ENCODE results near the gene VIPR1.

Gene VIPR1

GRCh38 chr3:42472555-42472954 is 29.9 kb upstream of the VIPR1 start:
- H3K27ac ChIP-seq, result no peak overlapping the region
- in situ Hi-C loops (cut with HindIII; ENCODE audit: low pct_ligation_motif_present, low sequenced_read_pairs), result no loop called here

DNA sequence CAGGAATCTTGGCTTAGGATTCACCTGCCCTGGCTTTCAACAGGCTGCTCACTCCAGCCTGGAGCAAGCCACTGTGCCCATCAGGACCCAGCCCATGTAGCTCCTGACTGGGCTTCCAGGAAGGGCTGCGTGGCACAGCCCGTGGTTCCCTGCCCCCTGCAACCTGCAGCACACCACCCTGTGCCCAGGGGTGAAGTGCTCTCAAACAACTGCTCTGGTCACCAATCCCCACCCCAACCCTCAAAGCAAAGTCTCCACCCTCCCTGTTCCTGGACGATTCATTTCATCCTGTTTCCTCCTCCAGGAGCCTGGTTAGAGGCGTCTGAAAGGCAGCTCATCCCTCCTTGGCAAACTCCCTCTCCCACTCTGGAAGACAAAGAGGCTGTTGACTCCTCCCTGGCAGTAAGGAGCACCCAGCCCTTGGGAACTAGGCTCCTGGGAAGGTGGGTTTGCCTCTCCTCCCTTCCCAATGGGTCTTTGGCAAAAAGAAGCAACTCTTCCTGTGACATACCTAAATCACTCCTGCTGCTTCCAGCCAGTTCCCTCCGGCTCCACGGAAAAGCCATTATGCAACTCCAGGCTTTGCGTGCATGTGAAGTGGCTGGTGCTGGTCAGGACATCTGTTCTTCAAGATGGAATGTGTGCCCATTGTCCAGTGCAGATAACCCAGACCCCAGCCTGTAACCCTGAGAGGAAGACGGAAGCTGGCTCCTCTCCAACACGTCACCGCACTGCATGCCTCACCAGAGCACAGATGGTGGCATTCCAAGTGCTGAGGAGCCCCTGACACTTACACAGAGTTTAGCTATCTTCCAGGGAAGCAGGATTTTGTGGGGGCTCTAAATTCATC is 29.1 kb upstream of the VIPR1 start:
- H3K36me3 ChIP-seq (replicated peaks), result no peaks in the 10 kb centered on the region

More at GRCh38 chr3:42472555-42472954, 29.9 kb upstream of the VIPR1 start:
- Histone ChIP-seq H3K36me3 (replicated peaks) (no peaks in the 10 kb centered on the region), H3K4me3 (ENCODE audit: low read depth, low read length) (no peak overlapping the region), H3K27me3 (replicated peaks) (no peaks in the 10 kb centered on the region)
- no peak for DNase-seq
- TF ChIP-seq CTCF (IDR thresholded peaks at IDR 0.05; ENCODE audit: low read depth, low read length, missing control alignments), result no peak

DNA sequence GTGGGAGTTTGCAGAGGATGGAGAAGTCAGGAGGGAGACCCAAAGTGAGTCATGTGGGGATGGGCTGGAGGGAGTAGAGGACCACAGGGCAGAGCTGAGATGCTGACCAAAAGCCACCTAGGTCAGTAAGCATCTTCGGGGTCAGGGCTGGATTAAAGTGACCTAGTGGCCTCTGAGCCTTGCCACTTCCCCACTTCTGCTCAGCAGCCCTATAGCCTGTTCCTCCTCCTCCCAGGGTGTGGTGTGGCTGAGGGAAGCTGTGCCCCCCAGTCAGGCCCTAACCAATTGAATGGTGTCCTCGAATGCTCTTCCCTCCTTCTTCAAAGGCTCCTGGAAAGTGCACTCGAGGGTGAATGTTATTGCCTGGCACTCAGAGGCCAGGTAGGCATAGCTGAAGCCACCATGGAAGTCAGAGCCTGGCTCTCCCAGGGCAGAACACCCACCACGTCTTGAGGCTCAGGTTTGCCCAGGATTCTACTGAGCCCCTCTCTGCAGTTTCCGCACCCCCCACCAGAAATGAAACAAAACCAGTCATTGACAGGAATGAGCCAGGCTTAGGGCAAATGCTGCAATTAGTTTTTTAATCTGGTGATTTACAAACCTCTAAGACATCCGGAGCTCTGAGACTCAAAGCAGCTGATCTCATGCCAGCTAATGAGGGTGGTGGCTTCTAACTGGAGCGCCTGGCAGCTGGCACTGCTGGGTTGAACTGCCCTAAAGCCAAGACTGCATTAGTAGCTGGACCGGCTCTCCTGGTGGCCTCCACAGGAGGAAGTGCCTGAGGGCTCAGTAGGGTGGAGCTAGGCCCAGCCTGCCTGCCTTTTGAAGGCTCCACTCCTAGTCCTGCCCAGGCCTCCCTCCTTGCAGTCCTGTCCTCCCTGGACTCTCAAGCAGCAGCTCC is 26.0 kb upstream of the VIPR1 start:
- H3K27me3 ChIP-seq (replicated peaks), result no peaks in the 10 kb centered on the region
- no peaks in the 10 kb centered on the region for H3K36me3 ChIP-seq (replicated peaks)
- in situ Hi-C loops (cut with HindIII; ENCODE audit: low pct_ligation_motif_present, low sequenced_read_pairs), result no loop called here
- no peak overlapping the region for H3K27ac ChIP-seq
- H3K4me3 ChIP-seq (ENCODE audit: low read depth, low read length), result no peak overlapping the region
- no peak for DNase-seq
- no peak for TF ChIP-seq CTCF (IDR thresholded peaks at IDR 0.05; ENCODE audit: low read depth, low read length, missing control alignments)

More for the DNA sequence above, 29.1 kb upstream of the VIPR1 start:
- DNase-seq, result peak; percentile 73
- Histone ChIP-seq H3K27me3 (replicated peaks) (no peaks in the 10 kb centered on the region), H3K4me3 (ENCODE audit: low read depth, low read length) (no peak overlapping the region), H3K27ac (peak overlapping the region; percentile 7)
- no peak for TF ChIP-seq CTCF (IDR thresholded peaks at IDR 0.05; ENCODE audit: low read depth, low read length, missing control alignments)
- in situ Hi-C loops (cut with HindIII; ENCODE audit: low pct_ligation_motif_present, low sequenced_read_pairs), result no loop called here

GRCh38 chr3:42477696-42478095 is 24.7 kb upstream of the VIPR1 start:
- in situ Hi-C loops (cut with HindIII; ENCODE audit: low pct_ligation_motif_present, low sequenced_read_pairs), result no loop called here
- H3K27ac ChIP-seq, result no peak overlapping the region
- H3K27me3 ChIP-seq (replicated peaks), result no peaks in the 10 kb centered on the region
- no peak for TF ChIP-seq CTCF (IDR thresholded peaks at IDR 0.05; ENCODE audit: low read depth, low read length, missing control alignments)
- no peaks in the 10 kb centered on the region for H3K36me3 ChIP-seq (replicated peaks)
- H3K4me3 ChIP-seq (ENCODE audit: low read depth, low read length), result no peak overlapping the region
- DNase-seq, result no peak

DNA sequence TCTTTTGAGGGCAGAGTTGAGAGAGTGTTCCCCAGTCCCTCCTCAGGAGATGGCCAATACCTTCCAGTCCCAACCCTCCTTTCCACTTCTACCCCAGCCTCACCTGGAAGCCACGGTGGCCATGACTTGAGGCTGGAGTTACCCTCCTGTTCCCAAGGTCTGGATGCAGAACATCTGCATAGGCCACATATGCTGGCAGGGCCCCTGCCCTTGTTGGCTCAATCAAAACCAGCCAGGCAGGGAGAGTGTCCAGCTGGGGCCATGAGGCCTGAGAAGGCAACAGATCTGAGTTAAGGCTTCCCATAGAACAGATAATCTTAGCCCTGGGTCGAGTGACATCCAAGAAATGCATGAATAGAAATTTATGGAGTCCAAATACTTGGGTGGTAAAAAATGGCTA is 23.6 kb upstream of the VIPR1 start:
- no peak for DNase-seq
- in situ Hi-C loops (cut with HindIII; ENCODE audit: low pct_ligation_motif_present, low sequenced_read_pairs), result no loop called here
- no peak overlapping the region for H3K27ac ChIP-seq
- H3K4me3 ChIP-seq (ENCODE audit: low read depth, low read length), result no peak overlapping the region
- H3K27me3 ChIP-seq (replicated peaks), result no peaks in the 10 kb centered on the region
- no peaks in the 10 kb centered on the region for H3K36me3 ChIP-seq (replicated peaks)
- TF ChIP-seq CTCF (IDR thresholded peaks at IDR 0.05; ENCODE audit: low read depth, low read length, missing control alignments), result no peak

Data from brain microvascular endothelial cell (primary cell).